Neural progenitor cell (in vitro differentiated cells): Measurements from ENCODE around the gene PPM1B. TPM values are rescaled to one million over a fixed set of nuclear protein-coding genes. Genes with fewer than 3 reads are reported as not detected.

Source experiments
- DNase-seq: peaks from one replicate; pipeline ENCODE4 v3.0.0-alpha.2; 2016; ENCODE audit warnings: low spot score
- H2AFZ ChIP-seq: fragments of 200-600 bp; sonication (generic); replicated peaks from 2 replicates; pipeline ENCODE4 v1.6.1; 2016; ENCODE audit warnings: antibody characterized with exemption
- H3F3A ChIP-seq: fragments of 200-600 bp; sonication (generic); 2 replicates; pipeline ENCODE4 v1.6.1; 2016; ENCODE audit warnings: antibody characterized with exemption, low read depth
- H3K27ac ChIP-seq: fragments of 200-600 bp; sonication (generic); 2 replicates; pipeline ENCODE4 v1.5.1; 2016; ENCODE audit warnings: mild to moderate bottlenecking
- H3K27me3 ChIP-seq: fragments of 200-600 bp; sonication (generic); 2 replicates; pipeline ENCODE4 v1.6.1; 2016; ENCODE audit warnings: mild to moderate bottlenecking, moderate library complexity
- H3K36me3 ChIP-seq: fragments of 200-600 bp; sonication (generic); 2 replicates; pipeline ENCODE4 v1.5.1; 2016
- H3K4me1 ChIP-seq: fragments of 200-600 bp; sonication (generic); 2 replicates; pipeline ENCODE4 v1.6.1; 2016; ENCODE audit warnings: mixed run types
- H3K4me2 ChIP-seq: fragments of 200-600 bp; sonication (generic); 2 replicates; pipeline ENCODE4 v1.6.1; 2016
- H3K4me3 ChIP-seq: fragments of 200-600 bp; sonication (generic); 2 replicates; pipeline ENCODE4 v1.5.1; 2016
- H3K79me2 ChIP-seq: fragments of 200-600 bp; sonication (generic); 2 replicates; pipeline ENCODE4 v1.6.1; 2016; ENCODE audit warnings: low read depth
- H3K9ac ChIP-seq: fragments of 200-600 bp; sonication (generic); 2 replicates; pipeline ENCODE4 v1.6.1; 2016
- H3K9me3 ChIP-seq: fragments of 200-600 bp; sonication (generic); 2 replicates; pipeline ENCODE4 v1.5.1; 2016; ENCODE audit warnings: low read depth
- H4K20me1 ChIP-seq: fragments of 200-600 bp; sonication (generic); 2 replicates; pipeline ENCODE4 v1.6.1; 2016; ENCODE audit warnings: low read depth
- H3K27ac Mint-ChIP-seq: 3 replicates; pipeline ENCODE4 v1.8.0; 2021; ENCODE audit warnings: mixed read lengths
- H3K27me3 Mint-ChIP-seq: 2 replicates; pipeline ENCODE4 v1.8.0; 2022; ENCODE audit warnings: low read depth, mild to moderate bottlenecking, inconsistent platforms, moderate library complexity, mixed read lengths; ENCODE audit not compliant: insufficient read depth
- H3K36me3 Mint-ChIP-seq: 3 replicates; pipeline ENCODE4 v1.8.0; 2021; ENCODE audit warnings: mixed read lengths
- H3K4me1 Mint-ChIP-seq: 3 replicates; pipeline ENCODE4 v1.8.0; 2021; ENCODE audit warnings: mixed read lengths
- H3K4me3 Mint-ChIP-seq: 3 replicates; pipeline ENCODE4 v1.8.0; 2021; ENCODE audit warnings: mild to moderate bottlenecking, moderate library complexity, mixed read lengths
- H3K9me3 Mint-ChIP-seq: 3 replicates; pipeline ENCODE4 v1.8.0; 2020; ENCODE audit warnings: mixed read lengths
- CTCF ChIP-seq: fragments of 200-600 bp; sonication (generic); IDR thresholded peaks from 2 replicates; pipeline ENCODE4 v1.5.1; 2017; ENCODE audit warnings: antibody characterized with exemption, mild to moderate bottlenecking
- EZH2 ChIP-seq: fragments of 200-600 bp; sonication (generic); IDR thresholded peaks from 2 replicates; pipeline ENCODE4 v1.6.1; 2017; ENCODE audit warnings: antibody characterized with exemption, mild to moderate bottlenecking, moderate library complexity
- EZH2phosphoT487 ChIP-seq: fragments of 200-600 bp; sonication (generic); IDR thresholded peaks from 2 replicates; pipeline ENCODE4 v1.6.1; 2017; ENCODE audit warnings: antibody characterized with exemption
- total RNA-seq: library from RNA; depleted of rRNA; stranded (reverse); fragments of >200 nt; gene quantifications from 2 replicates; pipeline ENCODE4 v1.2.3, GENCODE V29; 2015; ENCODE audit warnings: low replicate concordance

Gene PPM1B
- total RNA-seq, 1 donor from 2014 or later, result 86.6 TPM

DNA sequence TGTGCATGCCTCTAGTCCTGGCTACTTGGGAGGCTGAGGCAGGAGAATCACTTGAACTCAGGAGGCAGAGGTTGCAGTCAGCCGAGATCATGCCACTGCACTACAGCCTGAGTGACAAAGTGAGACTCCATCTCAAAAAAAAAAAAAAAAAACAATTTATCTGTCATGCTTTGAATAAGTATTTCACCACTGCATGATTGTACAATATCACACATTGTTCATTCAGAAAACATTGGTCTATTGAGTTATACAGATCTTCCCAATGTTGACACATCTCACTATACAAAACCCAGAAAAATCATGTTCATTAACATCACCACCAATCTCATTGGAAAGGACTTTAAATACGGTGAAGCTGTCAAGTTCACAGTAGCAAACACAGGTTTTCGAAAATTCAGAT, 46.8 kb upstream of the PPM1B start:
- H3K9me3 ChIP-seq, result no peaks in the 10 kb centered on the region
- no peaks in the 10 kb centered on the region for H3F3A ChIP-seq
- Mint-ChIP-seq H3K9me3 (no peaks in the 10 kb centered on the region), H3K4me3 (no peak overlapping the region), H3K4me1 (peaks cover 5% of the 10 kb centered on the region), H3K27ac (no peak overlapping the region), H3K27me3 (no peaks in the 10 kb centered on the region), H3K36me3 (no peaks in the 10 kb centered on the region)
- H4K20me1 ChIP-seq, result no peaks in the 10 kb centered on the region
- no peak overlapping the region for H3K9ac ChIP-seq
- H3K4me1 ChIP-seq, result no peaks in the 10 kb centered on the region
- no peaks in the 10 kb centered on the region for H3K27me3 ChIP-seq
- H3K79me2 ChIP-seq, result no peaks in the 10 kb centered on the region
- no peaks in the 10 kb centered on the region for H3K36me3 ChIP-seq
- DNase-seq, result no peak
- H3K27ac ChIP-seq, result no peak overlapping the region
- no peak overlapping the region for H3K4me3 ChIP-seq
- TF ChIP-seq EZH2 (no peak), CTCF (no peak), EZH2phosphoT487 (no peak)
- H2AFZ ChIP-seq, result no peak overlapping the region
- H3K4me2 ChIP-seq, result no peak overlapping the region

GRCh38 chr2:44124500-44124899, 44.2 kb upstream of the PPM1B start:
- Histone ChIP-seq H3K4me2 (no peak overlapping the region), H3K27ac (no peak overlapping the region), H3K4me1 (no peaks in the 10 kb centered on the region), H3K4me3 (no peak overlapping the region), H3F3A (no peaks in the 10 kb centered on the region), H3K9me3 (no peaks in the 10 kb centered on the region), H3K9ac (no peak overlapping the region), H2AFZ (no peak overlapping the region), H3K36me3 (no peaks in the 10 kb centered on the region), H3K79me2 (no peaks in the 10 kb centered on the region), H3K27me3 (no peaks in the 10 kb centered on the region), H4K20me1 (no peaks in the 10 kb centered on the region)
- no peak for DNase-seq
- Mint-ChIP-seq H3K36me3 (no peaks in the 10 kb centered on the region), H3K4me3 (no peak overlapping the region), H3K27ac (no peak overlapping the region), H3K27me3 (no peaks in the 10 kb centered on the region), H3K4me1 (peaks cover 5% of the 10 kb centered on the region), H3K9me3 (no peaks in the 10 kb centered on the region)
- TF ChIP-seq EZH2phosphoT487 (no peak), CTCF (no peak), EZH2 (no peak)

DNA sequence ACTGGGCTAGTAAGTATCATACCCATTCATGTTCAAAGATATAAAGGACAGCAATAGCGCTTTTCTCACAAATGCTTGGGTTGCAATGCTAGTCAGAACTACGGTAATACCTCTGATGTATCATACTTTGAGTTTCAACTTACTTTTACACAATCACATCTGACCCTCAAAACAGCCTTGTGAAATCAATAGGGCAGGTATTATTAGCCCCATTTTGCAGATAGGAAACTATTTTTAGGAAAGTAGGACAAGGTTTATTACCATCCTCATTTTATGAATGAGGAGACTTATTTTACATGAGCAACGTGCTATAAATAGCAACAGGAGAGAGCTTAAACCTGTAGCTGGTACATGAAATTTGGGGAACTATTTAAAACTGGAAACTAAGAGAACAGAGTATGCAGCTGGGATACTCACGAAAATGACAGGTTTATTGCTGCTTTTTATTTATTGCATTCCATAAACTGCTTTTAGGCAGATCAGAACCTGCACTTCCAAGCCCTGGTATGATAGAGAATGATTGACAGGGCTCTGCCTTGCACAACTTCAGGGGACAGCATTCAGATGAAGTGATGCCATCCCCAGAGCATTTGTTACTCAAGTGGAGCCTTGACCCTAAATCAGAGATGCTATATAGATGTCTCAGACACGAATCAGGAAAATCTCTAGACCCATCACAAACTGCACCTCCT, 42.4 kb upstream of the PPM1B start:
- H3K36me3 ChIP-seq, result no peaks in the 10 kb centered on the region
- H3K4me3 Mint-ChIP-seq, result no peak overlapping the region
- H3K27ac ChIP-seq, result no peak overlapping the region
- no peak overlapping the region for H3K4me2 ChIP-seq
- no peak overlapping the region for H3K9ac ChIP-seq
- no peaks in the 10 kb centered on the region for H3K27me3 Mint-ChIP-seq
- no peaks in the 10 kb centered on the region for H3K36me3 Mint-ChIP-seq
- no peak overlapping the region for H3K4me3 ChIP-seq
- H3K9me3 Mint-ChIP-seq, result no peaks in the 10 kb centered on the region
- H3K27ac Mint-ChIP-seq, result no peak overlapping the region
- no peaks in the 10 kb centered on the region for H3K79me2 ChIP-seq
- TF ChIP-seq EZH2phosphoT487, result no peak
- TF ChIP-seq EZH2, result no peak
- no peak for TF ChIP-seq CTCF
- peaks cover 5% of the 10 kb centered on the region for H3K4me1 Mint-ChIP-seq
- H3K9me3 ChIP-seq, result no peaks in the 10 kb centered on the region
- no peaks in the 10 kb centered on the region for H3K27me3 ChIP-seq
- H3K4me1 ChIP-seq, result no peaks in the 10 kb centered on the region
- H2AFZ ChIP-seq, result no peak overlapping the region
- no peak for DNase-seq
- H4K20me1 ChIP-seq, result no peaks in the 10 kb centered on the region
- H3F3A ChIP-seq, result no peaks in the 10 kb centered on the region
